ENCODE results near the gene CCDC90B.
A peak's percentile ranks its signal among the peaks of the same experiment; 100 is the strongest.

CCDC90B gene, protein sequence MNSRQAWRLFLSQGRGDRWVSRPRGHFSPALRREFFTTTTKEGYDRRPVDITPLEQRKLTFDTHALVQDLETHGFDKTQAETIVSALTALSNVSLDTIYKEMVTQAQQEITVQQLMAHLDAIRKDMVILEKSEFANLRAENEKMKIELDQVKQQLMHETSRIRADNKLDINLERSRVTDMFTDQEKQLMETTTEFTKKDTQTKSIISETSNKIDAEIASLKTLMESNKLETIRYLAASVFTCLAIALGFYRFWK

GRCh38 chr11:83285771-83286528, at the start of gene CCDC90B:
CCDC90B (minus strand) TSS chr11:83286367; CDS start chr11:83285972, 395 bp downstream.
- peak within 1 kb of the TSS; percentile 94 for H3K4me3 ChIP-seq (ENCODE audit: low read depth, low read length)
- DNase-seq (ENCODE audit: low read depth, low spot score): peak; percentile 84
- CTCF ChIA-PET: interaction anchor here (1.1 to 13.3 kb wide), 2 partner anchors 9 to 533 kb away, joined by 3 to 369 read pairs; no protein-coding TSS in a partner anchor

DNA sequence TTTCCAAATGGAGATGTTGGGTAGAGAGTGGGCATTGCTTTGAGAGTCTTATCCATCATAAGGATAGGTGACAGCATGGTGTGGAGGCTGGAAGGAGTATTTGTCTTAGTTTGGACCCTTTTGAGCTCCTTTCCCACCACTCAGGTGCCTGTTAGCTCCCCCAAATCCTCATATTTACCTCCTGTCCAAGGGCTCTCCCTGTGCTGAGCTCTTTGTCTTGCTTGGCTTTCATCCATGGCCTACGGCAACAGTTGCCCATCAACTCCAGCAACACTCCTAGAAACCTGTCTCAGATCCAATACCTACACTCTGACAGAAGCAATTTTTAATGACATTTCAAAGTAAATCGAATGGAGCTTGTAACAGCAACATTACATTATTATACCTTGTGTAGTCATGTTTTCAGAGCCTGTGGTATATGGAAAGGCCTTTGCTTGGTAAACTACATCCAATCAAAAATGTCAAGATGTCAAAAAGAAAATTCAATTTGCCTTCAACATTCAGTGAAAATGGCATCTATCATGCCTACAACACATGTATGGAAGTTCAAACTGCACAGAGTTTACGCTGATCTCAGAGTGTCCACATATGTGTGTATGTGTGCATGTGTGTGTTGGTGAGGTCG, 49.4 kb upstream of the CCDC90B start:
- no peak overlapping the region for H3K4me3 ChIP-seq (ENCODE audit: low read depth, low read length)
- no peak for DNase-seq (ENCODE audit: low read depth, low spot score)
- CTCF ChIA-PET: no interaction called here
- TF ChIP-seq, protein P1, sequence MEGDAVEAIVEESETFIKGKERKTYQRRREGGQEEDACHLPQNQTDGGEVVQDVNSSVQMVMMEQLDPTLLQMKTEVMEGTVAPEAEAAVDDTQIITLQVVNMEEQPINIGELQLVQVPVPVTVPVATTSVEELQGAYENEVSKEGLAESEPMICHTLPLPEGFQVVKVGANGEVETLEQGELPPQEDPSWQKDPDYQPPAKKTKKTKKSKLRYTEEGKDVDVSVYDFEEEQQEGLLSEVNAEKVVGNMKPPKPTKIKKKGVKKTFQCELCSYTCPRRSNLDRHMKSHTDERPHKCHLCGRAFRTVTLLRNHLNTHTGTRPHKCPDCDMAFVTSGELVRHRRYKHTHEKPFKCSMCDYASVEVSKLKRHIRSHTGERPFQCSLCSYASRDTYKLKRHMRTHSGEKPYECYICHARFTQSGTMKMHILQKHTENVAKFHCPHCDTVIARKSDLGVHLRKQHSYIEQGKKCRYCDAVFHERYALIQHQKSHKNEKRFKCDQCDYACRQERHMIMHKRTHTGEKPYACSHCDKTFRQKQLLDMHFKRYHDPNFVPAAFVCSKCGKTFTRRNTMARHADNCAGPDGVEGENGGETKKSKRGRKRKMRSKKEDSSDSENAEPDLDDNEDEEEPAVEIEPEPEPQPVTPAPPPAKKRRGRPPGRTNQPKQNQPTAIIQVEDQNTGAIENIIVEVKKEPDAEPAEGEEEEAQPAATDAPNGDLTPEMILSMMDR (IDR thresholded peaks at IDR 0.05; ENCODE audit: insufficient read depth, low read length, missing control alignments): no peak
- POLR2A ChIA-PET: no interaction called here

More at GRCh38 chr11:83285771-83286528, at the start of gene CCDC90B:
- TF ChIP-seq, protein P1 (IDR thresholded peaks at IDR 0.05; ENCODE audit: insufficient read depth, low read length, missing control alignments): no peak
- POLR2A ChIA-PET: interaction anchor here (0.6 to 1.2 kb wide), 12 partner anchors 9 to 552 kb away, joined by 3 to 6 read pairs (median 3); partner anchors contain the start of genes FAM181B, PCF11 and RAB30

DNA sequence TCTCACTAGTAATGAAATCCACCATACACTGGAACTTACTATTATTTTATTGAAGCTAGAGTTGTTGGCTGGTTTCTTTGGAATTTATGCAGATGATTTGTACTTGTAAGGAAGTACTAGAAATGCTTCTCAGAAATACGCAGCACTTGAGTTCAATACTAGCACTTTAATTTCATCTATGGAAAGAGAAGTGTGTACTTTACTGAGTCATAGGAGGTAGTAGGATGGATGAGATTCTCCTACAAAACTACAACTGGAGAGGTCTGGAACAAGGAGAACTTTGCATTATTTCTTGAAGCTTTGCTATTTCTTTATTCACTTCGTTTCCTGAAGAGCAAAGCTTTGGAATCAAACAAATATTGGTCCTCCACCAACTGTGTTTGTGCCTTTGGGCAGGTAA, 44.1 kb upstream of the CCDC90B start:
- POLR2A ChIA-PET: no interaction called here
- H3K4me3 ChIP-seq (ENCODE audit: low read depth, low read length): no peak overlapping the region
- no peak for DNase-seq (ENCODE audit: low read depth, low spot score)
- TF ChIP-seq, protein P1 (IDR thresholded peaks at IDR 0.05; ENCODE audit: insufficient read depth, low read length, missing control alignments): no peak
- CTCF ChIA-PET: no interaction called here

DNA sequence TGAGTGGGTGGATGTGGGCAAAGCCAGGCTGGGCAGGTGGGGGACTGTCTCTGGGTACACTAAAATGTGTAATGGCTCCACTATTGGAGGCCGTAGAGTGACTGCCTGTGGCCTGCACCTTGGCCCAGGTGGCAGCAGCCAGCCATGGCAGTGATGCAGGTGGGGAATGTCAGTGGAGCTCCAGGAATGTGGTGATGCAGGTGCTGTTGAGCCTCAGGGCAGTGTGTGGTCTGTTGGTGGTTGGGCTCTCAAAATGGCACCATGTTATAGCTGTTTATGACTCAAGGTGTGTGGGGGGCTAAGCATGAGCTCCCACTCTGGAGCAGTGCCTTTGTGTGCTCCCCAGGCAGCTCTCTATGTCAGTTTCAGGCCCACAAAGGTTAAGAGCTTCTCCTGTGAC, 40.2 kb upstream of the CCDC90B start:
- DNase-seq (ENCODE audit: low read depth, low spot score): no peak
- H3K4me3 ChIP-seq (ENCODE audit: low read depth, low read length): no peak overlapping the region
- TF ChIP-seq, protein P1 (IDR thresholded peaks at IDR 0.05; ENCODE audit: insufficient read depth, low read length, missing control alignments): no peak
- POLR2A ChIA-PET: no interaction called here
- CTCF ChIA-PET: no interaction called here

GRCh38 chr11:83319346-83319745, 33.2 kb upstream of the CCDC90B start:
- ChIA-PET CTCF (no interaction called here), POLR2A (no interaction called here)
- no peak for DNase-seq (ENCODE audit: low read depth, low spot score)
- TF ChIP-seq, protein P1 (IDR thresholded peaks at IDR 0.05; ENCODE audit: insufficient read depth, low read length, missing control alignments): no peak
- H3K4me3 ChIP-seq (ENCODE audit: low read depth, low read length): no peak overlapping the region

GRCh38 chr11:83318931-83319330, 32.8 kb upstream of the CCDC90B start:
- H3K4me3 ChIP-seq (ENCODE audit: low read depth, low read length): no peak overlapping the region
- no peak for DNase-seq (ENCODE audit: low read depth, low spot score)
- TF ChIP-seq, protein P1 (IDR thresholded peaks at IDR 0.05; ENCODE audit: insufficient read depth, low read length, missing control alignments): no peak
- ChIA-PET CTCF (no interaction called here), POLR2A (no interaction called here)
